ENCODE data around the gene MBTPS2.
A peak's percentile ranks its signal among the peaks of the same experiment; 100 is the strongest.
"Not testable (repeated sequence)": the region's sequence is repeated elsewhere in the genome, so short reads cannot be mapped to it uniquely, and the experiment has no call there.

MBTPS2 gene

DNA sequence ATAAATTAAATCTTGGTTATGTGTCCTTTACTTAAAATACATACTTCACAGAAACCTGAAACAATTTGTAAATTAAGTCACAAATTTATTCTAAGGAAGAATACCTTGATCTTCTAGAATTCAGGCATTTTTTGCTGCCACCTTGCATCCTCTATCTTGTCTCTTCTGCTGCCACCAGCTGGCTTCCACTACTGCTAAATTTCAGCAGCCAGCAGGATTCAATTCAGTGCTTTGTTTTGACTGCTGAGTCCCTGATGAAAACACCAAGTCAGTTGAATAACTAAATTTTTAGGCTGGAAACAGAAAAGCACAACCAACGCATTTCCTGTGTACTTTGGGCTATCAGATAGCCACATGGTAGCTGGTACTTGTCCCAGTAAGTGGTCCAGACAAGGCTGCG, 2.4 kb upstream of the MBTPS2 start:
- TF ChIP-seq POLR2A (IDR thresholded peaks at IDR 0.05; ENCODE audit: low read length) (no peak), GATA1 (IDR thresholded peaks at IDR 0.05; ENCODE audit: low read depth, low read length) (no peak)
- DNase-seq: no peak

DNA sequence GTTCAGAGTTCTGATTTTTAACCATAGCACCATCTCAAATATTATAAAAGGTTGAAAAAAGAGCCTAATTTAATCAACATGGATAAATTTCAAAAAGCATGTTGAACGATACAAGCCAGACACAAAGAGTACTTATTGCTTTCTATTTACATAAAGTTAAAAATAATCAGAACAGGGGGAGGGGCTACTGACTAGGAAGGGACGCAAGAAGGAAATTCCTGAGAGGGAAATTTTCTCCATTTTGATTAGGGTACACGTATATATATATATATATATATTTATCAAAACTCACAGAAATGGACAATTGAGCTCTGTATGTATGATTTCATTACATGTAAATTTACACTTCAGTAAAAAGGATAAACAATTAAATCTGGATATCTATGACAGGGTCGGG, 482 bp upstream of the MBTPS2 start:
- DNase-seq: no peak
- TF ChIP-seq POLR2A (IDR thresholded peaks at IDR 0.05; ENCODE audit: low read length) (no peak), GATA1 (IDR thresholded peaks at IDR 0.05; ENCODE audit: low read depth, low read length) (no peak)

DNA sequence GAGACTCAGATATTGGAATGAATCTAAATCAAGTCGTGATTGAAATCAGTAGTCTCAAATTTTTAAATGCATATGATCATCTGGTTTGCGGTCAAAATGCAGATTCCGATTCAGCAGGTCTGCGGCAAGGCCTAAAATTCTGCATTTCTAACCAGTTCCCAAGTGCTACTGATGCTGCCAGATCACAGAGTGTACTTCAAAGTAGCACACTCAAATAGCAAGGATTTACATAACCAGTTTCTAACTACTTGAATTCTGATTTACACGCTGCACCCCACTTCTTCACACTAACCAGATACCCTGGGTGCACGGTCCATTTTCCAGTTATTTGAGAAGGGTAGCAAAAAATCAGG, 752 bp downstream of the MBTPS2 start:
- no peak for TF ChIP-seq GATA1 (IDR thresholded peaks at IDR 0.05; ENCODE audit: low read depth, low read length)
- no peak for TF ChIP-seq POLR2A (IDR thresholded peaks at IDR 0.05; ENCODE audit: low read length)
- DNase-seq: peak; percentile 27 to 33

DNA sequence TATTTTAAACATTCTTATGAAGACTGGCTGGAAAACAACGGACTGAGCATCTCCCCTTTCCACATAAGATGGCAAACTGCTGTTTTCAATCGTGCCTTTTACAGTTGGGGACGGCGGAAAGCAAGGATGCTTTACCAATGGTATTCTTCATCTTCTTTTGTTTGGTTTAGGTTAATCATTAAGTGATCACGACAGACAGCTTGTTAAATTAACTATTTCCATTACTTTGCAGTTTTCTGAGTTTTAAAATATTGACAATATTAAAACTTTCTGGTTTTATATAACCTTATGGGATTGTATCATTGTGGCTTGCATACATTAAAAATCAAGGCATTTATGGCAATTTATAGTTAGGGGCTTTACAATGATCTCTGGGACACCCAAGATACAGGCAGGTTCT, 3.8 kb downstream of the MBTPS2 start:
- TF ChIP-seq GATA1 (IDR thresholded peaks at IDR 0.05; ENCODE audit: low read depth, low read length) (no peak), POLR2A (IDR thresholded peaks at IDR 0.05; ENCODE audit: low read length) (no peak)

DNA sequence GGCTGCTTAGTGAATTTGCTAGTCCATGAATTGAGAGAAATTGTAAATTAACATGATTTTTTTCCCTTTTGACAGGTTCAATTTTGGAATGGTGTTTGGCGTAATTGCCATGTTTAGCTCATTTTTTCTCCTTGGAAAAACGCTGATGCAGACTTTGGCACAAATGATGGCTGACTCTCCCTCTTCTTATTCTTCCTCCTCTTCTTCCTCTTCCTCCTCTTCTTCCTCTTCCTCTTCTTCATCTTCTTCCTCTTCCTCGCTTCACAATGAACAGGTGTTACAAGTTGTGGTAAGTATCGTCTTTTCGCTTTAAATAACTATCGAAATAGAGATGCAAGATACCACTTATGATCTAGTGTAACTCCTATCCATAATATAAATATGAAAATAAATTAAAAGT, 5.7 kb downstream of the MBTPS2 start:
- TF ChIP-seq GATA1 (IDR thresholded peaks at IDR 0.05; ENCODE audit: low read depth, low read length) (no peak), POLR2A (IDR thresholded peaks at IDR 0.05; ENCODE audit: low read length) (no peak)
- no peak for DNase-seq

More for the DNA sequence above, 3.8 kb downstream of the MBTPS2 start:
- DNase-seq: no peak

DNA sequence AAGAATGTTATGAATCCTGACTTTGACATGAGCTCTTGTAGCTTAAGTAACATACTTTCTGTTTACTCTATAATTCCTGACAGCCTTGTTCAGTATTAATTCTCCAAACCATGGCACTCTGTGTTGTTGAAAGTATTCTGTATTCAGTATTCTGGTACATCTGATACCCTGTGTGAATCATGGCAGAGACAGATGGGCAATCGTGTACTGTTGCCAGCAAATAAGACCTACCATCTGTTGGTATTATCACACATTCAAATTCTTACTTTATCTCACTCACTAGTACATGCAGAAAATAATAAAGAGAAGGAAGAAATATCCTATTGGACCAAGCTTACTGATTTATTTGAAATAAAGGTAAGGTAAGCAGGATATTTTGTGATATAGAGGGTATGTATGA, 7.9 kb downstream of the MBTPS2 start:
- DNase-seq: no peak
- TF ChIP-seq GATA1 (IDR thresholded peaks at IDR 0.05; ENCODE audit: low read depth, low read length): no peak
- no peak for TF ChIP-seq POLR2A (IDR thresholded peaks at IDR 0.05; ENCODE audit: low read length)

DNA sequence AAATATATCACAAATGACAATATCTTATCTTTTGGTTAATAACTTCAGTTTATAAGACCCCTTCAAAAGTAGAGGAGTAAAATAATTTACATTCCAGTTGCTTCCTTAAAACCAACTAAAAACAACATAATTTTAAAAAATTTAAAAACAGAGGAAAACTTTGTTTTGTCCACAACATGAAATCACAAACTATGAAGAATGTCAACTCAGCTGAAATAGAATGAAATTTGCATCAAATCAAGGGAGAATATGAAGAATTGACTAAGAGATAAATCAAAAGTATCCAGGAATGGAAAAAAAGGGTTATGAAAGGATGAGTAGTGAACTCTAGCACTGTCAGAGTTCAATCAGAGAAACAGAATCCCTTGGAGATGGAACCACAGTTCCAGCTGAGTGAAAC, 14.2 kb downstream of the MBTPS2 start:
- no peak for TF ChIP-seq POLR2A (IDR thresholded peaks at IDR 0.05; ENCODE audit: low read length)
- no peak for DNase-seq

DNA sequence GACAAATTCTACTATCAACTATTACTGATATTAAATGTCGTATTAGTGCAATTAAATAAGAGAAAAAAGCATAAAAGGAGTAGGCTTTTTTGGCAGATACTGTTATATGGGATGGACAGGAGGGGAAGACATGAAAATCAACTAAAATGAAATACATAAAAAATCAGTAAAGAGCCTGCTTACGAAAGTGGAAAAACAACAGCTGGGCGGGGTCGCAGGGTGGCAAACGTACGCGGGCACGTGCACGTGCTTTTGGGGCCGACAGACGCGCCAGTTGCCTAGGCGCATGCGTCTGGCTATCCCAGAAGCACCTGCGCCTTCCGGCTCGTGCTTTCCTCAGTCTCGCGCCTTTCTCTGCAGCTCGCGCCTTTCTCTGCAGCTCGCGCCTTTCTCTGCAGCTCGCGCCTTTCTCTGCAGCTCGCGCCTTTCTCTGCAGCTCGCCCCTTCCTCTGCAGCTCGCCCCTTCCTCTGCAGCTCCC, 16.6 kb downstream of the MBTPS2 start, which contains the start of gene YY2:
Gene YY2, plus strand, starts transcription at position 51 of the 479 bp plus-strand sequence. CDS start 498 bp downstream, outside the sequence.
- DNase-seq: no peak
- TF ChIP-seq POLR2A (IDR thresholded peaks at IDR 0.05; ENCODE audit: low read length) (no peak), GATA1 (IDR thresholded peaks at IDR 0.05; ENCODE audit: low read depth, low read length) (no peak)

DNA sequence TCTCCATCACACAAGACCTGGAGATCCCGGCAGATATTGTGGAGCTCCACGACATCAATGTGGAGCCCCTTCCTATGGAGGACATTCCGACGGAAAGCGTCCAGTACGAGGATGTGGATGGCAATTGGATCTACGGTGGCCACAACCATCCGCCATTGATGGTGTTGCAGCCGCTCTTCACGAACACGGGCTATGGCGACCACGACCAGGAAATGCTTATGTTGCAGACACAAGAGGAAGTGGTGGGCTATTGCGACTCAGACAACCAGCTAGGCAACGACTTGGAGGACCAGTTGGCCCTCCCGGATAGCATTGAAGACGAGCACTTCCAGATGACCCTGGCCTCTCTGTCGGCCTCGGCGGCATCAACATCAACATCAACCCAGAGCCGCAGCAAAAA, 17.1 kb downstream of the MBTPS2 start:
- no peak for DNase-seq
- no peak for TF ChIP-seq POLR2A (IDR thresholded peaks at IDR 0.05; ENCODE audit: low read length)
- no peak for TF ChIP-seq GATA1 (IDR thresholded peaks at IDR 0.05; ENCODE audit: low read depth, low read length)

DNA sequence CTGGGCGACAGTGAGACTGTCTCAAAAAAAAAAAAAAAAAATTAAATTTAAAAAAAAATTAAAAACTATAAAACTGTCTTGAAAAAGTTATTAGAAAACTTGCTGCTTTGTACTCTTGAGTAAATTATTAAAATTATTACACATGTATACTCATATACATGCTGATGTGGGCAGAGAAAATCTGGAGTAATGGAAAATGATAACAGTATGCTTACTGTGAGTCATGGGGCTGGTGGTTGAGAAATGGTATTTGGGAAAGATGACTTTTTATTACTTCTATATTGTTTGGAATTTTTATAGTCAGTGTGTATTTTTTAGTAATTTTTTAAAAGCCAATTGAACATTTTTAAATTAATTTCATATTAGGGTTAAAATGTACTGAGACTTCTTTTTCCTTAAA, 23.8 kb downstream of the MBTPS2 start:
- no peak for DNase-seq
- TF ChIP-seq POLR2A (IDR thresholded peaks at IDR 0.05; ENCODE audit: low read length): no peak
- no peak for TF ChIP-seq GATA1 (IDR thresholded peaks at IDR 0.05; ENCODE audit: low read depth, low read length)

DNA sequence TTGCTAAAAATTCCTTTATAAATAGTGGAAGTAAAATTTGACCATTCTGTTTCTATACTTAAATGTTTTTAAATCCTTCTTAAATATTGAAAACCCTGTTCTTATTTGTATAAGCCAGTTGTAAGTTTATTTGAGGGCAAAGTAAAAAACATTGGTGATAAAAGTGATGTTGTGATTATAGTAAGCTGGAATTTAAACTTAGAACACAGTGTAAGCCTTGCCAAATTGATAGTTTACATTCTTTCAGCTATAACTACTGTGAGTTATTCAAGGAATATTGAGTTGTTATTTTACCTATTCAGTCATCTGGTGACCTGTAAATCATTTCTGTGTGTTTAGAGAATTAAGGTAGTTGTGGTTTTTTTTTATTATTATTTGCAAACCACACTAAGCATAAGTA, 26.0 kb downstream of the MBTPS2 start:
- DNase-seq: no peak
- TF ChIP-seq GATA1 (IDR thresholded peaks at IDR 0.05; ENCODE audit: low read depth, low read length) (no peak), POLR2A (IDR thresholded peaks at IDR 0.05; ENCODE audit: low read length) (no peak)

DNA sequence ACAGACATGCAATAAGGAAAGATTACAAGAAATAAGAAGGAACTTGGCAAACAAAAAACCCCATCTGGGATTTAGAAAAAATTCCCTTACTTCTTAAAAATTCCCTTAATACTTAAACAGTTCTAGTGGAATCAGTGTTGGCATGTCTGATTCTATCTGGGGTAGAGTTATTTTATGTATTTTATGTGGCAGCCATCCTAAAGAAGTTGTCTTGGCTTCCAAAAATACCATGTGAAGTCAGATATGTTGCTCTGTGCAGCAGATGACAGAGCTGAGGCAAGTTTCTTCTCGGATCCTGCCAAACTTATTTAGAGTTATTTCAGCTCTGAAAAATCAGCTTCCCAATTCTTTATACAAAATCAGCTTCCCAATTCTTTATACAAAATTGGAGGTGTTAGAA, 31.1 kb downstream of the MBTPS2 start:
- no peak for DNase-seq
- TF ChIP-seq GATA1 (IDR thresholded peaks at IDR 0.05; ENCODE audit: low read depth, low read length): no peak
- TF ChIP-seq POLR2A (IDR thresholded peaks at IDR 0.05; ENCODE audit: low read length): no peak

DNA sequence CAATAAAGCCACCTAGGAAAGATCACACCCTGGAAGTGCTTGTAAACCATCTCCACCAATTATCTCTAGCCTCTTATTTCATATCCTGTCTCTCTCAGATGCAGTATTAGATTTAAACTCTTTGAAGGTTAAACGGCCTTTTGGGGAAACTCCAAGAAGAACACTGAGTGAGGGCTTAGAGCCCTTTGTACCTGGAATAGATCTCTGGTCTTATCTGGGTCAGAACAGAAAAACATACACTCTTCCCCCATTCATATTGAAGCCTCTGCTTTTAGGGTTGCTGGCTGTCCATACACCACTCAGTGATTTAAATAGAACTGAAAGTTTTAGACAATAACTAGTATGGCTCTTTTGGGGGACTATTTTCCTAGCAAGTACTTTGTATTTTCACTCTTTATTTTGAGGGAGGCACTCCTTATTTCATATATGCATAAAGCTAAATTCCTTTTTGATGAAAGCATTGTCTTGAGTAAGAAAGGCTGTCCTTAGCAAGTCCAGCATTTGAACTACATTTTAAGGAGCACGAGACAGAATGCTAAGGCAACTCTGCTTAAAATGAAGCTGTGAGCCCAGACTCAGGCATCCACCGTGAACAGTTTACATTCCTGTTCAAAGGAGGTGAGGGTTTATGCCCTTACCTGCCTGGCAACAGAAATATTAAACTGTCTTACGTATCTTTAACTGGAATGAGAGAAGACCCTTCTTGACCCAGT, 33.8 kb downstream of the MBTPS2 start:
- no peak for DNase-seq
- TF ChIP-seq GATA1 (IDR thresholded peaks at IDR 0.05; ENCODE audit: low read depth, low read length): no peak
- TF ChIP-seq POLR2A (IDR thresholded peaks at IDR 0.05; ENCODE audit: low read length): no peak

DNA sequence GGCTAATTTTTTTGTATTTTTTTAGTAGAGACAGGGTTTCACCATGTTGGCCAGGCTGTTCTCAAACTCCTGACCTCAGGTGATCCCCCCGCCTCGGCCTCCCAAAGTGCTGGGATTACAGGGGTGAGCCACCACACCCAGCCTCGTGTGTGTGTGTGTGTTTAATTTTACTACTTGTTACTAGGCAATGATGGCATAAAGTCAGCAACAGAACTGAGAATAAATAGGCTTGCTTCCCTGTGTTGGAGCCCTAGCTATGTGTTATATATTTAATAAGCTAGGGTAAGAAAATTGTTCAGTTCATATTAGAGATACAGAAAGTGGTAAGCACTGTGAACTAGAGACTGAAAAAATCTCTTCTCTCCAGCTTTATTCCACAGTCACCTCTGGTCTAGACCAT, 34.8 kb downstream of the MBTPS2 start:
- DNase-seq: not testable (repeated sequence)

DNA sequence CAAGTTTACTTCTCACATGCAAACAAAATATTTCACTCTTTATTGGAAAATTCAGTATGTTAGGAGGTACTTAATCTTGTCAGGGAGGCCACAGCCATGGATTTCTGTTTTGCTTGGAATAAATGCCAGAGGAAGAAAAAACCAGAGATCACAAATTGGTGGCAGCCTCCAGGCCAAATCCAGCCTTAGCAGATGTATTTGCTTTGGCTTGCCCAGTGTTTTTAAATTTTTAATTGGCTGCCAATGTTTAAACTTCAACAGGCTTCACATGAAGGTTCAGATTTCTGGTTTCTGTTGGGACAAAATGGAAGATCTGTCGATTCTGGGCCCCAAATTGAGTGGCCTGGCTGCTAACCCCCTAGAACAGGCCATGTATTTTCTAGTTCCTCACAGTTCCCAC, 35.6 kb downstream of the MBTPS2 start:
- no peak for TF ChIP-seq POLR2A (IDR thresholded peaks at IDR 0.05; ENCODE audit: low read length)
- no peak for TF ChIP-seq GATA1 (IDR thresholded peaks at IDR 0.05; ENCODE audit: low read depth, low read length)

More for the DNA sequence above, 35.6 kb downstream of the MBTPS2 start:
- no peak for DNase-seq
